Natural killer cell (primary cell): ENCODE measurements around the gene SNX20. TPM values are rescaled to one million over a fixed set of nuclear protein-coding genes. Genes with fewer than 3 reads are reported as not detected.
A peak's percentile ranks its signal among the peaks of the same experiment; 100 is the strongest.

Experiments
- ATAC-seq, 3 donors: fragments of 150-1000 bp in 2 of 3; fragments of 200-7000 bp in 1 of 3; cut with Tn5 transposase; 1 replicate in 1 of 3; 2 replicates in 2 of 3; pipeline ENCODE4 v1.10.0; 2021; ENCODE audit warnings: mild to moderate bottlenecking in 2 of 3, moderate library complexity in 2 of 3
- DNase-seq, 2 donors: peaks; one replicate each; pipeline versions ENCODE4 v3.0.0 to v3.0.0-alpha.2; 2013 to 2021; ENCODE audit warnings: mixed read lengths in 1 of 2
- H3K27ac ChIP-seq: one replicate; pipeline ENCODE4 v1.5.1; 2013; ENCODE audit warnings: mild to moderate bottlenecking, low read length
- H3K27me3 ChIP-seq: one replicate; pipeline ENCODE4 v1.6.1; 2013; ENCODE audit warnings: low read length; ENCODE audit not compliant: control insufficient read depth, insufficient read depth
- H3K36me3 ChIP-seq: one replicate; pipeline ENCODE4 v1.6.1; 2013; ENCODE audit warnings: low read length; ENCODE audit not compliant: control insufficient read depth, insufficient read depth
- H3K4me1 ChIP-seq: one replicate; pipeline ENCODE4 v1.6.1; 2013; ENCODE audit warnings: low read length; ENCODE audit not compliant: control insufficient read depth, insufficient read depth
- H3K4me3 ChIP-seq: one replicate; pipeline ENCODE4 v1.5.1; 2013; ENCODE audit warnings: low read length
- H3K9me3 ChIP-seq: one replicate; pipeline ENCODE4 v1.6.1; 2013; ENCODE audit warnings: low read length; ENCODE audit not compliant: control insufficient read depth, insufficient read depth
- H3K27ac Mint-ChIP-seq, 2 donors: one replicate each; pipeline ENCODE4 v1.8.0; 2022; ENCODE audit warnings: mild to moderate bottlenecking in 2 of 2, mixed read lengths in 2 of 2, moderate library complexity in 1 of 2
- H3K27me3 Mint-ChIP-seq, 2 donors: one replicate each; pipeline ENCODE4 v1.8.0; 2022; ENCODE audit warnings: low read depth in 2 of 2, mixed read lengths in 2 of 2
- H3K36me3 Mint-ChIP-seq: one replicate; pipeline ENCODE4 v1.8.0; 2022; ENCODE audit warnings: mixed read lengths
- H3K4me1 Mint-ChIP-seq, 2 donors: one replicate each; pipeline ENCODE4 v1.8.0; 2022; ENCODE audit warnings: mixed read lengths in 2 of 2
- H3K4me3 Mint-ChIP-seq: one replicate; pipeline ENCODE4 v1.8.0; 2022; ENCODE audit warnings: mild to moderate bottlenecking, moderate library complexity, mixed read lengths
- H3K9me3 Mint-ChIP-seq, 2 donors: one replicate each; pipeline ENCODE4 v1.8.0; 2022; ENCODE audit warnings: mixed read lengths in 2 of 2
- CTCF ChIP-seq: fragments of 200-600 bp; IDR thresholded peaks from one replicate; pipeline ENCODE4 v1.8.0; 2022; ENCODE audit warnings: antibody characterized with exemption
- WGBS: methylation state at CpG from one replicate; pipeline ENCODE4 v1.1.7; 2013; ENCODE audit warnings: missing lambda C conversion rate; ENCODE audit not compliant: insufficient coverage; 5-methylcytosine and 5-hydroxymethylcytosine counted together
- intact Hi-C: fragments of 100-400 bp; cut with micrococcal nuclease; formaldehyde crosslinking; loops from one replicate; pipeline ENCODE4 v1.14.2; 2022
- total RNA-seq, 4 donors: library from RNA; stranded (reverse); fragments of 120-200 nt in 1 of 4; gene quantifications; one replicate each; pipeline versions ENCODE4 v1.2.3 to v1.2.4, GENCODE V29; 2013 to 2022

SNX20 gene
- total RNA-seq, 3 donors from 2014 or later (not counting 1 experiment from before 2014, with no cell fraction given), result 33.0 to 53.9 (median 51.7) TPM

GRCh38 chr16:50717091-50717490 is 36.0 kb upstream of the SNX20 start:
- Mint-ChIP-seq H3K27ac (peak overlapping the region; percentile 34 to 38), H3K9me3 (no peaks in the 10 kb centered on the region), H3K4me1 (peaks cover 19 to 27% of the 10 kb centered on the region in 2 donors), H3K27me3 (no peaks in the 10 kb centered on the region), H3K36me3 (no peaks in the 10 kb centered on the region), H3K4me3 (no peak overlapping the region)
- H3K36me3 ChIP-seq, result peaks cover 1% of the 10 kb centered on the region
- TF ChIP-seq CTCF, result no peak
- no peak for DNase-seq
- H3K27me3 ChIP-seq, result no peaks in the 10 kb centered on the region
- no peak overlapping the region for H3K4me3 ChIP-seq
- H3K4me1 ChIP-seq, result peaks cover 30% of the 10 kb centered on the region
- no peaks in the 10 kb centered on the region for H3K9me3 ChIP-seq
- H3K27ac ChIP-seq, result no peak overlapping the region
- WGBS, result 81% methylated on average over 4 of the region's 4 CpGs
- ATAC-seq, result no peak
- intact Hi-C loops, result no loop called here

GRCh38 chr16:50712956-50713355 is 31.8 kb upstream of the SNX20 start:
- H3K27ac Mint-ChIP-seq, result no peak overlapping the region
- no peak overlapping the region for H3K4me3 ChIP-seq
- DNase-seq (no peak), ATAC-seq (no peak)
- peaks cover 26% of the 10 kb centered on the region for H3K4me1 ChIP-seq
- 74% methylated on average over 4 of the region's 4 CpGs for WGBS
- no peaks in the 10 kb centered on the region for H3K27me3 ChIP-seq
- H3K9me3 Mint-ChIP-seq, result no peaks in the 10 kb centered on the region
- no peak overlapping the region for H3K4me3 Mint-ChIP-seq
- no peaks in the 10 kb centered on the region for H3K9me3 ChIP-seq
- intact Hi-C loops, result no loop called here
- TF ChIP-seq CTCF, result no peak
- no peaks in the 10 kb centered on the region for H3K36me3 Mint-ChIP-seq
- peaks cover 12% of the 10 kb centered on the region in 2 donors for H3K4me1 Mint-ChIP-seq
- no peaks in the 10 kb centered on the region for H3K27me3 Mint-ChIP-seq
- no peak overlapping the region for H3K27ac ChIP-seq
- H3K36me3 ChIP-seq, result peaks cover 4% of the 10 kb centered on the region

GRCh38 chr16:50712560-50712898 is 31.4 kb upstream of the SNX20 start:
- peaks cover 4% of the 10 kb centered on the region for H3K36me3 ChIP-seq
- TF ChIP-seq CTCF, result no peak
- intact Hi-C loops, result no loop called here
- no peaks in the 10 kb centered on the region for H3K27me3 Mint-ChIP-seq
- peaks cover 9 to 10% of the 10 kb centered on the region in 2 donors for H3K4me1 Mint-ChIP-seq
- H3K27me3 ChIP-seq, result no peaks in the 10 kb centered on the region
- H3K27ac Mint-ChIP-seq, result no peak overlapping the region
- ATAC-seq (no peak), DNase-seq (no peak)
- H3K9me3 ChIP-seq, result no peaks in the 10 kb centered on the region
- 81% methylated on average over 3 of the region's 3 CpGs for WGBS
- H3K4me3 ChIP-seq, result no peak overlapping the region
- peaks cover 26% of the 10 kb centered on the region for H3K4me1 ChIP-seq
- H3K4me3 Mint-ChIP-seq, result no peak overlapping the region
- no peaks in the 10 kb centered on the region for H3K36me3 Mint-ChIP-seq
- no peak overlapping the region for H3K27ac ChIP-seq
- no peaks in the 10 kb centered on the region for H3K9me3 Mint-ChIP-seq

GRCh38 chr16:50711862-50712559 is 30.9 kb upstream of the SNX20 start:
- Mint-ChIP-seq H3K4me3 (no peak overlapping the region), H3K27me3 (peaks cover 0 to 1% of the 10 kb centered on the region in 2 donors), H3K4me1 (peaks cover 5 to 7% of the 10 kb centered on the region in 2 donors), H3K36me3 (no peaks in the 10 kb centered on the region), H3K27ac (no peak overlapping the region), H3K9me3 (no peaks in the 10 kb centered on the region)
- Histone ChIP-seq H3K36me3 (peaks cover 4% of the 10 kb centered on the region), H3K4me1 (peaks cover 26% of the 10 kb centered on the region), H3K9me3 (no peaks in the 10 kb centered on the region), H3K27me3 (no peaks in the 10 kb centered on the region), H3K27ac (no peak overlapping the region), H3K4me3 (no peak overlapping the region)
- DNase-seq (no peak), ATAC-seq (no peak)
- intact Hi-C loops, result no loop called here
- no peak for TF ChIP-seq CTCF
- WGBS, result 95% methylated on average over 25 of the region's 25 CpGs
